HG02852 (cell line): ENCODE results near the gene OGT.

ENCODE experiments used
- ATAC-seq: cut with Tn5 transposase; IDR thresholded peaks from one replicate; pipeline ENCODE4 v1.9.1; 2021; ENCODE audit warnings: mild to moderate bottlenecking, moderate library complexity; ENCODE audit not compliant: unreplicated experiment

The OGT gene

GRCh38 chrX:71619193-71619592, 86.3 kb downstream of the OGT start:
- ATAC-seq = no peak

GRCh38 chrX:71619986-71620385, 87.1 kb downstream of the OGT start:
- ATAC-seq = no peak

- no peak for ATAC-seq
These were observed 88.7 kb downstream of the OGT start for GRCh38 chrX:71621603-71622002.

- no peak for ATAC-seq
These were observed 89.2 kb downstream of the OGT start for GRCh38 chrX:71622032-71622575.

- peak; percentile 38 for ATAC-seq
These were observed 89.9 kb downstream of the OGT start for GRCh38 chrX:71622576-71623450.

- ATAC-seq = no peak
These were observed 90.8 kb downstream of the OGT start for GRCh38 chrX:71623714-71624113.

- ATAC-seq = no peak
These were observed 92.6 kb downstream of the OGT start for GRCh38 chrX:71625471-71625870.
